Loucy (cell line): Measurements from ENCODE around the gene PLCH1.

Experiments
- EZH2phosphoT487 ChIP-seq: fragments of 200-600 bp; IDR thresholded peaks from 2 replicates; pipeline ENCODE4 v1.6.1; 2018; ENCODE audit warnings: antibody characterized with exemption, mild to moderate bottlenecking, moderate library complexity, borderline replicate concordance
- TF ChIP-seq, protein P1 (sequence below): fragments of 200-600 bp; sonication (generic); conservative IDR thresholded peaks from 2 replicates; pipeline ENCODE4 v1.5.1; 2014; ENCODE audit warnings: mild to moderate bottlenecking, antibody characterized with exemption, low read length

DNA sequence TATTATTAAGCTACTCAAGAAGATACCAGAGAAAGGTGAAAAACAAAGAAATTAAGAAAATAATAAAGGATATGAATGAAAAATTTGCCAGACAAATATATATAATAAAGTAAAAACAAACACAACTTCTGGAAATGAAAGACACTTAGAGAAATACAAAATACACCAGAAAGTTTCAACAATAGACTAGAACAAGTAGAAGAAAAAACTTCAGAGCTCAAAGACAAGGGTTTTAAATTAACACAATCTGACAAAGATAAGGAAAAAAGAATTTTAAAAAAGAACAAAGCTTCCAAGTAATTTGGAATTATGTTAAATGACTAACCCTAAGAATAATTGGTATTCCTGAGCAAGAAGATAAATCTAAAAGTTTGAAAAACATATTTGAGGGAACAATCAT, 135.3 kb downstream of the PLCH1 start:
- TF ChIP-seq, protein P1, sequence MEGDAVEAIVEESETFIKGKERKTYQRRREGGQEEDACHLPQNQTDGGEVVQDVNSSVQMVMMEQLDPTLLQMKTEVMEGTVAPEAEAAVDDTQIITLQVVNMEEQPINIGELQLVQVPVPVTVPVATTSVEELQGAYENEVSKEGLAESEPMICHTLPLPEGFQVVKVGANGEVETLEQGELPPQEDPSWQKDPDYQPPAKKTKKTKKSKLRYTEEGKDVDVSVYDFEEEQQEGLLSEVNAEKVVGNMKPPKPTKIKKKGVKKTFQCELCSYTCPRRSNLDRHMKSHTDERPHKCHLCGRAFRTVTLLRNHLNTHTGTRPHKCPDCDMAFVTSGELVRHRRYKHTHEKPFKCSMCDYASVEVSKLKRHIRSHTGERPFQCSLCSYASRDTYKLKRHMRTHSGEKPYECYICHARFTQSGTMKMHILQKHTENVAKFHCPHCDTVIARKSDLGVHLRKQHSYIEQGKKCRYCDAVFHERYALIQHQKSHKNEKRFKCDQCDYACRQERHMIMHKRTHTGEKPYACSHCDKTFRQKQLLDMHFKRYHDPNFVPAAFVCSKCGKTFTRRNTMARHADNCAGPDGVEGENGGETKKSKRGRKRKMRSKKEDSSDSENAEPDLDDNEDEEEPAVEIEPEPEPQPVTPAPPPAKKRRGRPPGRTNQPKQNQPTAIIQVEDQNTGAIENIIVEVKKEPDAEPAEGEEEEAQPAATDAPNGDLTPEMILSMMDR, result no peak
- TF ChIP-seq EZH2phosphoT487, result no peak
